Left kidney (tissue), 2 donors: Measurements from ENCODE around the gene ABI3BP. TPM values are rescaled to one million over a fixed set of nuclear protein-coding genes. Genes with fewer than 3 reads are reported as not detected.

Experiments used
- DNase-seq: peaks from one replicate; pipeline ENCODE4 v3.0.0-alpha.2; 2013
- polyA plus RNA-seq: library from polyadenylated mRNA; unstranded; fragments of 120-200 nt; gene quantifications from one replicate; pipeline ENCODE4 v1.2.1, GENCODE V29; 2013; ENCODE audit not compliant: insufficient read length

The ABI3BP gene
- polyA plus RNA-seq, 1 donor: 26.8 TPM

DNA sequence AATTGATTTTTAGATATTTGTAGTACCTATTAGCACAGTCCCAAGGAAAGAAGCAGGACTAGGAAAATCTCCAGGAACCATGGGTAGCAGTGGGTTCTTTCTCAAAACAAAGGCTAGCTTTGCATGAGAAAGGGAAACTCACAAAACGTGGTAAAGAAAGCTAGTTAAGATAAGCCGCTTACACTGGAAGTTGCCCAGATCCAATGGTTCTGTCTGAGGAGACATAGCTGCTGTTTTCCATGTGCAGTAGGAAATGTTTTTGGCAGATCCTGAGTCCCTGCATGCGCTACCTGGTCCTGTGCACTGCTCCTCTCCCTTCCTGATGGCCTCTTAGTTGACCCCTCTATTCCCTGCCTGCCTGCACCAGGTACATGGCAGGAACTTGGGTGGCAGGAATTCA lies 223.5 kb downstream of the ABI3BP start:
- no peak for DNase-seq

DNA sequence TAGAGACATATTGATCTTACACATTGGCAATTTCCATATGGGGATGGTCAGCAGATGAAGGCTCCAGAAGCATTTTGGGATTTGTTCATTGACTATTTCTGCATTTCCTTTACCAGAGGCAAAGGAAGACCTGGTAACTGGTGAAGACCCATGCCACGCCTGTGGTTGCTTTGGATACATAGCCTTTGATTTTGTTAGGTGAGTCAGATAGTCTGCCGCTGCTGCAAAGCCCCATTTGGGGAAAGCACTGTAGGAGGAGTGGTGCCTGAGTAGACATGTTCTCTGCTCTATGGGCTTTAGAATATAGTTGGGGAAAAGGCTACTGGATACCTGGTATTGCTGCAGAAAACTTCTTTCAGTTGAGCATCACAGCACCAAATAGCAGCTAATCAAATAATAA lies 227.2 kb downstream of the ABI3BP start:
- DNase-seq: no peak

DNA sequence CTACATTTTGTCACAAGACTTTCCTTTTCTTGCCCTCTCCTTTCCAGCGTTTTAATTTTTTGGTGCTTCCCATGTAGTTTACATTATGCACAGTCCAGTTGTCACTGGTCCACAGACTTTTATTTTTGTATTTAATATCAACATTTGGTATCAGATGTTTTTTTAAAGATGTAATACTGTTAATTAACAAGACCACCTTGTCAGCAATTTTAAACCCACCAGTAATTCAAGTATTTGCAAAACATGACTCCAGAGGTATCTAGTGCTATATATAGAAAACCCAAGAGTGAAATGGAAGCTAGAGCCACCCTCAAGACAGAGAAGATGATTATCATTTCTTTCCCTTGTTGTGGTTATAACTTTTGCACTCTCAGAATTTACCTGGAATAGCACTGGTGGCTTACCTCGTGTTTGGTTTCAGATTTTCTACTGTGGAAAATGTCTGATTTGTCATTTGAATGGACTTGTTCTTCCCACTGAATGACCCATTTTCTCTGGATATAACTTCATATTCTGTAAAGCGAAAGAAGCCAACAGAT lies 227.7 kb downstream of the ABI3BP start:
- DNase-seq: no peak

GRCh38 chr3:100761951-100762350 lies 231.3 kb downstream of the ABI3BP start:
- no peak for DNase-seq

- DNase-seq: no peak
Measured at GRCh38 chr3:100761211-100761942, 231.8 kb downstream of the ABI3BP start.

- DNase-seq: no peak
Measured at GRCh38 chr3:100760377-100760776, 232.8 kb downstream of the ABI3BP start.

- DNase-seq: no peak
Measured at GRCh38 chr3:100759950-100760349, 233.3 kb downstream of the ABI3BP start.

DNA sequence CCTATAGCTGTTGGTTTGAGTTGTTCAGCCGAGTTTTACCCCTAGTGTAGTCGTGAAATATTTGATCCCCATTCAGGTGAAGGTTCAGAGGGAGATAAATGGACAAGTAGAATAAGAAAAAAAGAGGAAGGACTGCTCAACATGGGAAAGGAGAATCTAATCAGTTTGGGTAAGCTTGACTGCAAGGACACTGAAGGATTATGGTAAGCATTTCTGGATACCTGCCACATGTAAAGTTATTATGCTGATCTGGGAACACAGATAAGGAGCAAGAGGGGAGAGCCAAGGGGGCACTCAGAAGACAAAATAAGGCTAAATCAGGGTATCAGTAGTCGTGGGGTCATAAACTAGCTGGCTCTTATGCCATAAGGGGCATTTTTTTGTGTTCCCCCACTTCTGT lies 234.1 kb downstream of the ABI3BP start:
- DNase-seq: no peak

- no peak for DNase-seq
Measured at GRCh38 chr3:100756441-100756840, 236.8 kb downstream of the ABI3BP start.

DNA sequence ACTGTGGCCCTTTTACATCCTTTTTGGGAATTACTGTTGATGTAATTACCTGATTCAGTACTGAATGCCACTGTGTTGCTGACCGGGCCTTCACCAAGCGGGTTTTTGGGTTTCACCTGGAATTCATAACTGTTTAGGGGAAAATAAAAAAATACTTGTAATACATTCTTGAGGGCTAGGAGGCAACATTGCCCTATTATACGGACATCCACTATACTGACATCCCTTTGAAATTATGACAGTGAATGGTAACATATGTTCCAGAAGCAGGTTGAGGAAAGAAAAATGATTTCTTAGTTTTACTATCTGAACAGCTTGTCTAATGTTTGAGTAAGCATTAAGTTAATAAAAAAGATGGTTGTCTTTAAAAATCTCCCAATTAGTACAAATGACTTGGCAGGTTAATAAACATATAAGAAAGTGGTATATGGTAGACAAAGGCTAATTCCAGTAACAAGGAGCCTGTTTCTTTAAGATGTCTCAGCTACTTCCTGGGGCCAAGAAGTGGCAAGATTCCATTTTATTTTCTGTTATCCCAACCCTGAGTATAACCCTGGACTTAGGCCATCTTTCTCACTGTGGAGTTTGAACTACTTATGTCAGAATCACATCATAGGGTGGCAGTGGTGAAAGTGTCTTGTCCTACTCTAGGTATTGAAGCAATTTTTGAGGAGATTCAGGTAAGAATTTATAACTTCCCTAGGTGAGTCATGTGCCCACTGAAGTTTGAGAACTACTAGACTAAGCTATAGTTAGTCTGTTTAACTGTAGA lies 238.5 kb downstream of the ABI3BP start:
- no peak for DNase-seq

- no peak for DNase-seq
Measured at GRCh38 chr3:100753846-100754245, 239.4 kb downstream of the ABI3BP start.

DNA sequence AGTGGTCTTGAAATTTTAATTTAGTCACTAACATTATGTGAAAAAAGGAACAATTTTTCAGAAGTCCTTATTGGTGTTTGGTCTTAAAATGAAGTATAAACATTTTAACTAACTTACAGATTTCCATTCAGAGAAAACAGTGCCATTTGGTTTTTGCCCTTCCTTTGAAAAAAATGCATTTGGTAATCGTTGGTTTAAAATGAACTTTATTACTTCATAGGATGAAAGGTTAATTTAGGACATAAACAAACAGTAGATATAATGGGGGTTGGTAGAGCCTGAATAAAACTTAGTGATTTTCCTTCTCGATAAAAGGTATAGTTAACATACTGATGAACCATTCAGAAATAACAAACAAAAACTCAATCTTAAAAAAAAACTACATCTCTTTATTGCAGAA lies 244.3 kb downstream of the ABI3BP start:
- no peak for DNase-seq

DNA sequence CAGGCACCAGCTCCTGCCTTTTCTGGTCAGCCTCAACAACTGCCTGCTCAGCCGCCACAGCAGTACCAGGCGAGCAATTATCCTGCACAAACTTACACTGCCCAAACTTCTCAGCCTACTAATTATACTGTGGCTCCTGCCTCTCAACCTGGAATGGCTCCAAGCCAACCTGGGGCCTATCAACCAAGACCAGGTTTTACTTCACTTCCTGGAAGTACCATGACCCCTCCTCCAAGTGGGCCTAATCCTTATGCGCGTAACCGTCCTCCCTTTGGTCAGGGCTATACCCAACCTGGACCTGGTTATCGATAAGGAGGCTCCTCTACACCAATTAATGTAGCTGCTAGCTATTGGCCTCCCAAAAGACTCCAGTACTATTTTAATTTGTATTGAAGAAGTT lies 245.0 kb downstream of the ABI3BP start:
- no peak for DNase-seq

DNA sequence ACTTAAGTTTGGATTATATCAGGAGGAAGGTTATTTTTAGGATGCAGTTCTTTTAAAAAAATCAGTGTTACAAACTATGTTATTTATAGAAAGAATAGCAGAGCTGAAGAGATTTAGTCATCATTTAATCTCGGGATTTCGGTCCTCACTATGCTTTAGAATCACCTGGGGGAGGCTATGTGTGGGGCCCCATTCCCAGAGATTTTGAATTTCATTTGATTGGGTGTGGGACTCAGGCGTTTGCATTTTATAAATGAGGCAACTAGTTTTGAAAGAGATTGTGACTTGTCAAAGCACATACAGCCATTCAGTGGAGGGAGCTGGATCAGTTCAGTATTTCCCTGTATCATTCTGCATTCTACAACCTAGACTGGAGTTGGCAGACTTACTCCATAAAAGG lies 247.1 kb downstream of the ABI3BP start:
- DNase-seq: no peak

GRCh38 chr3:100745617-100746016 lies 247.6 kb downstream of the ABI3BP start:
- no peak for DNase-seq

DNA sequence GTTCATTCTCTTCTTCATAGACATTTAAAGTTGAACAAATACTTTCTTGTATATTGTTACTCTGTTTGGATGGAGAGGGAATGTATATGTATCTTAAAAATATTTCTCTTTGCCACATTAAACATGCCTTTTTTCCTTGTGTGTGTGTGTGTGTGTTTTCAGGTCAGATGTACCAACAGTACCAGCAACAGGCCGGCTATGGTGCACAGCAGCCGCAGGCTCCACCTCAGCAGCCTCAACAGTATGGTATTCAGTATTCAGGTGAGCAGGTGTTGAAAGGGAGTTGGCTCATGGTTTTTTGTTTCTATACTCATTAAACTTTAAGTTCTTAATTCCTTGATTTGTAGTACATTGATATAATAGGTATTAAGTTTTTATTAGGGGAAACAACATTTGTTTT lies 248.6 kb downstream of the ABI3BP start:
- no peak for DNase-seq

GRCh38 chr3:100743535-100743934 lies 249.7 kb downstream of the ABI3BP start:
- no peak for DNase-seq

GRCh38 chr3:100740207-100740606 lies 253.0 kb downstream of the ABI3BP start:
- DNase-seq: no peak

- DNase-seq: no peak
Measured at GRCh38 chr3:100737334-100737733, 255.9 kb downstream of the ABI3BP start.

DNA sequence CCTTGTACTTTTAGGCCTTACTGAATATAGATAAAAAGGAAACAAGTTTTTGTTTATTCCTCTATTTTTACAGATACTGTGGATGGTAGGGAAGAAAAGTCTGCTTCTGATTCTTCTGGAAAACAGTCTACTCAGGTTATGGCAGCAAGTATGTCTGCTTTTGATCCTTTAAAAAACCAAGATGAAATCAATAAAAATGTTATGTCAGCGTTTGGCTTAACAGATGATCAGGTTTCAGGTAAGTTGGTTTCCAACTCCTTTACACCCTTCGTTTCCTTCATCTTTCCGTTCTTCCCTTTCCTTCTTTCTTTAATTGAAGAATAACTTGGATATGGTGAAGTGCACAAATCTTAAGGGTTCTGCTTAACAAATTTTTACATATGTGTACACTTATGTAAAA lies 260.8 kb downstream of the ABI3BP start:
- no peak for DNase-seq

DNA sequence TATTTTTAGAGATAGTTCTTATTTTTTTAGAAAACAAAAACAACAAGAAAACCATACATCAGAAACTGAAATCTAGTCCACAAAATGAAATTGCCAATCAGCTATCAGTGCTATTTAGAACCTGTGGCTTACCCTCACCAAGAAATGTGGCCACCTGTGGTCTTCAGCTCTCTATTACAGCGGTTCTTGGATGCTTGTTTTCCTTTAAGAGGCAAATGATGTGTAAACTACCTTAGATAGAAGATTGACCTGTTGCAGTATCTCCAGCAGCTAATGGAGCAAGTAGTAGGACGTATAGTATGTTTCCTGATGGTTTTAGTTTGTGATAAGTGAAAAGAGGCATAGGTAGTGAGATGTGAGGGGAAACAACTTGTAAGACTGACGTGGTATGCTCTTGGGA lies 262.7 kb downstream of the ABI3BP start:
- DNase-seq: no peak

GRCh38 chr3:100726706-100727105 lies 266.5 kb downstream of the ABI3BP start:
- DNase-seq: no peak

GRCh38 chr3:100725935-100726513 lies 267.2 kb downstream of the ABI3BP start:
- no peak for DNase-seq
